Stimulated activated CD8-positive, alpha-beta memory T cell treated with anti-CD3 and anti-CD28 coated beads, Interleukin-7, amount 100 ng/mL, for 4 hours (primary cell): ENCODE results near the gene KIF18B.
"Not testable (repeated sequence)": the region's sequence is repeated elsewhere in the genome, so short reads cannot be mapped to it uniquely, and the experiment has no call there.

Experiments
- DNase-seq, 2 donors: peaks; one replicate each; pipeline ENCODE4 v3.0.0-alpha.2; 2020; ENCODE audit warnings: low read depth in 2 of 2

Gene KIF18B

DNA sequence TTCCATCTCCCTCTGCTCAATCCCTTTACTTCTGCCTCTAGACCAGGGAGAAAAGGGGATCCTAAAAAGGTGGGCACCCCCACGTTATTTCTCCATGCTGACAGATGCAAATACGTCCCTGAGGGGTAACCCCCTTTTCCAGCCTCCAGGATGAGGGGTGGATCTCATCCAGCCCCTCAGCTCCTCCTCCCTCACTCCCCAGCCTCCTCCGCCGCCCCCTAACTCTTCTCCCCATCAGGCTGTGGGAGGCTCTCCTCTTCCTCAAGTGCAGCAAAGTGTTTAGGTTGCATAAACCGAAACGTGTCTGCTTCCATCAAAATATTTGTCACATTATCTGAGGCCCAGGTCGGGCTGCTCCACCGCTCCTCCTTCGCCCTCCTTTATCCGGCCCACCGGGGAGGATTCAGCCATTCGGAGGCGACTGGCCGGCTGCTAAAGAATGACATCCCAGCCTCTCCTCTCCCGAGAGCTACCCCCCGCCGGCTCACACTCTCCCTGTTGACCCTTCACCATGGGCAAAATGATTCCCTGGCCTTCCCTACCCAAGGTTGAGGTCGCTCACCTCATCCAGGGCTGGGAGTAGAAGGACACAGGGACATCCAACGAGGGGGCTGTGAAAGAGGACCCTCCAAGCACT is 21.7 kb upstream of the KIF18B start:
- DNase-seq, result no peak

DNA sequence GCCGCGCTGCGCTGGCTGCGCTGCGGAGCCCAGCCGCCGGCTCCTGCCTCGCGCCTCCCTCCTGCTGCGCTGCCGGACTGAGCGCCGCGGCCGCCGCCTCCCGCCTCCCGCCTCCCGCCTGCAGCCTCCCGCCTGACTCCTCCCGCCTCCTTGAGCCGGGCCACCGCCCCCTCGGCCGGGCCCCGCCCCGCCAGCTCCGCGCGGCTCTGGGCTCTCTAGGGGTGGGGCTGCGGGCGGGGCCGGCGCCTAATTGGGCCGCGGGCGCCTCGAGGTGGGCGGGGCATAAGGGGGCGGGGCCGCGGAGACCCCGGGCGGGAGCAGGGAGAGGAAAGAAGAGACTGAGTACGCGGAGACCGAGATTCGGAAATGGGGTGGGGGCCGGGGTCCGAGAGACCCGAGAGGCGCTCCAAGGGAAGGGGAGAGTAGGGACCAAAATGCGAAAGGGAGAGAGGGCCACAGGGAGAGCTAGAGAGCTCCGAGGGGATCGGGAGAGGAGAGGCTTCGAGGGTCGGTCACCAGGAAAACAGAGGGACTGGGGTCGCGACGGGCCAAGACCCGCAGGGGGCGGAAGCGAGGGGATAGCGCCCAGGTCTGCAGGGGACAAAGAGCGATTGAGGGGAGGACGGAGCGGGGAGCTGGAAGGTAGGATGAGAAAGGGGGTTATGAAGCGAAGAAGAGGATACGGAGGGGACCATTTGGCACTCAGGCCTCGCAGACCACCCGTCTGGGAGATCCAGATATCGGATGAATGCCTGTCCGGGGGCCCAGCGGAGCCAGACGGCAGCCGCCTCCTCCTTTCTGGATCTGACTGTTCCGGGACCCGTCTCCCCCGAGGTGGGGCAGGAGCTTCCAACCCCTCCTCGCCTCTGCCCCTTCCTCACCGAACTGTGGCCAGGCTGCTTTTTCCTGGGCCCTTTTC is 20.9 kb upstream of the KIF18B start, which contains the start of gene C1QL1:
C1QL1 (minus strand) TSS at position 79 of the 919 bp plus-strand sequence. CDS start 255 bp downstream, outside the sequence.
- DNase-seq, result peak; percentile 64 to 83

DNA sequence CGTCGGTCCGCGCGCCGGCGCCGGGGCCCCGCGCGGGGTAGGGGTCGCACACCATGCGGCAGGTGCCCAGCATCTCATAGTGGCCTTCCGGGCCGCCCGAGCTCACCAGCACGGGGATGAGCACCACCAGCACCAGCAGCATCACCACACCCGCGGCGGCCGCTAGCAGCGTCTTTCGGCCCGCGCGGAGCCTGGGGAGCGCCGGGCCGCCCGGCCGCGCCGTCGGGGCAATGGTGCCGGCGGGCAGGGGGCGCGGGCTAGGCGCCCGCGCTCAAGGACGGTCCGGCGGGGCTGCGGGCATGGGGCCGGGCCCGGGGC is 20.3 kb upstream of the KIF18B start:
- no peak for DNase-seq

DNA sequence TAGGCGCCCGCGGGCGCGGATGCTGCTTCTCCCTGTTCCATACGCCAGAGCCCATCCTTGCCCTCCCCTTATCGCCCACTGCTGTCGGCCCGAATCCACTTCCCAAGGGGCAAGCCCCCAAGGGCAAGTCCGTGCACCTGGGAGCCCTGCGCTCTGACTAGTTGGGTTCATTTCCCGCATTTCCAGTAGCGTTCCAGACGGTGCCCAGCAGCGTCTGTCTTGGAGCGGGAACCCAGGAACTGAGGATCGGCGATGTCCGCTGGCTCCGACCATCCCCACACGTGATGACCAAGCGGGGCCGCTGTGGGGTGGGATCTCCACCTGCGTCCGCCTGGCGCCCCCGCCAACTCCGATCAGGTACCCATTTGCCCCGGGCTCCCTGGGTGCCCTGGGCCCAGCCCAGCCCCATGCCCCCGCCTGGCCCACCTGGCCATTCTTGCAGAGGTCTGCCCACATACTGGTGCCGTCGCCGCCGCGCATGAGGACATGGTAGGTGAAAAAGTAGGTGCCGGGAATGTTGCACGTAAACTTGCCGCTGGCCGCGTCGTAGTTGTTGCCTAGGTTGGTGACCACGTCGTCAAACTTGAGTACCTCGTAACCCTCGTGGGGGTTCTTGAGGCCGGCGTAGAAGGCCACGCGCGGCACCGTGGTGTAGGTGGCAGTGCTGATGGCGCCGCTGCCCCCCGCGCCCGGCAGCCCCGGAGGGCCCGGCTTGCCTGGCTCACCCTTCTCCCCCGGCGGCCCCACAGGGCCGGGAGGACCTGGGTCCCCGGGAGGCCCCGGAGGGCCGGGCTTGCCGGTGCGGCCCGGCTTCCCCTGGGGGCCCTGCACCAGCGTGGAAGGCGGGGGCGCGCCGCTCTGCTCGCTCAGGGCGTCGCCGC is 19.7 kb upstream of the KIF18B start:
- DNase-seq, result no peak

DNA sequence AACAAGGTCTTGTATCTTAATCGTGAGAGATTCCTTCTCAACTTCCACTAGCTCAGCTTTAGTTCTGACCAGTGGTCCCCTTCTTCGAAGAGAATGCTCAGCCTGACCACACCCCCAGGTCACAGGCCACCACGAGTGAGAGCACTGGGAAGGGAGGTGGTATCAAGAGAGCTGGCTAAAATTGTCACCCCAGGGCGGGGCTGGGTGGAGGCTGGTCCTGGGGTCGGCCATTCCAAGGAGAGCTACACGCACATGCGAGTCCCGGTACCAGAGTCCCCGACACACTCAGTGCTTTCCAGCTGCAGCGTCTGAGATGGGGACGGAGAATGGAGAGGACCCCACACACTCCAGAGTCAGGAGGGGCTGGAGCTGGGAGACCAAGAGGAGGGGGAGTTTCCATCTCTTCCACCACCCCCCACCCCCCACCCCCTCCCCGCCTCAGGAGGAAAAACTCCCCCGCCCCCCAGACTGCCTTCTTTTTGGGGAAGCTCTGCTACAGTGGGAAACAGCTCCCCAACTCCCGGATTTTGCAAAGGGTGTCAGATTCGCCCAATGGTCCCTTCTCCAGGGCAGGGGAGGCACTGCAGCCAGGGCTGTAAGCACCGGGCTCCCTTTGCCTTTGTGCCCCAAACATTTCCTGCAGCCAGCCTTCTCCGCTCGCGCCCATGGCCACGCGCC is 18.9 kb upstream of the KIF18B start:
- no peak for DNase-seq

DNA sequence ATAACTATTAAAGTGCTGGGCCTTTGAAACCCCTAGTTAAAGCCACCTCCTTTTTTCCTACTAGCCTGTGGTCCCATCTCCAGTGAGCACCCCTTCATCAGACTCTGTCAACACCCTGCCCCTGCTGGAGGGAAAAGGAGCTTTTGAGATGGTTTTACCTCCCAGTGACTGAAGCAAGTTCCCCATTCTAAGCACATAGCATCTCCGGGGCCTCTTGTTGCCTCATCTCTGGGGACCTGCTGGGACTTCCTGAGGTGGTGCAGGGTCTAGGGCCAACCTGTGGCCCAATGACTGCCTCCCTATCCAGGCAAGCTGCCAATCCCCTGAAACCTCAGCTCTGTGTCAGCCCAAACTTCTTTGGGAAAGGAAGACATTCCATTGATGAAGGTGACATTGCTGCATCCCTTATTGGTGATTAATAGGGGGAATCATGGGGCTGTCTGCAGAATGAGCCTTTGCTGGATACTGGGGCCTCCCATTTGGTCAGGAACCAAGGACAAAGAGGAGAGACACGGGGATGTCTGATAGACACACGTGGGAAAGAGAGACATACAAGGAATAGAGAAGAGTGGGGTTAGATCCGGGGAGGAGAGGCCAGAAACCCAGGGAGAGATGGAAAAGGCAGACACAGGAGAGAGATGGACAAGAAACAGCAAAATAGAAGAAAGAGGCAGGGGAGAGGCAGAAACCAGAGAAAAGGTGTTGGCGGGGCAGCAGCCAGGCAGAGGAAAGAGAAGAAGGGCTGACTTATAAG is 18.1 kb upstream of the KIF18B start:
- no peak for DNase-seq

DNA sequence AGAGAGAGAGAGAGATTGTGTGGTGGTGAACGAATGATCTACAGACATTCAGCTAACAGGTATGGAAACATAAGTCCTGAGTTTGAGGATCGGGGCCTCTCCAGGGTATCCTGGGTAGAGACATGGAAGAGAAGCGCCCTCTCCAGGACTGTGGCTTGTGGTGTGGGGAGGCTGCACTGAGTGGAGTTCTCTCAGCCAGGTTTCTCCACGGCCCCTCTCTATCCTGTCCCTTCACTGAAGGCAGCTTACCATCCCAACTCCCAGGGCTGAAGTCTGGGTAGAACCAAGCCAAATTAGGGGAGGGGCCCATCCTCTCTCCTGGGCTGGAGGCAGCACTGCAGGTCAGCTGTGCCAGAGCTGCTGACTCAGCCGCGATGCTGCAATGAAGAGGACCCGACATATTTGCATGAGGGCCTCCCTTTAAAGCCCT is 14.4 kb upstream of the KIF18B start:
- no peak for DNase-seq

DNA sequence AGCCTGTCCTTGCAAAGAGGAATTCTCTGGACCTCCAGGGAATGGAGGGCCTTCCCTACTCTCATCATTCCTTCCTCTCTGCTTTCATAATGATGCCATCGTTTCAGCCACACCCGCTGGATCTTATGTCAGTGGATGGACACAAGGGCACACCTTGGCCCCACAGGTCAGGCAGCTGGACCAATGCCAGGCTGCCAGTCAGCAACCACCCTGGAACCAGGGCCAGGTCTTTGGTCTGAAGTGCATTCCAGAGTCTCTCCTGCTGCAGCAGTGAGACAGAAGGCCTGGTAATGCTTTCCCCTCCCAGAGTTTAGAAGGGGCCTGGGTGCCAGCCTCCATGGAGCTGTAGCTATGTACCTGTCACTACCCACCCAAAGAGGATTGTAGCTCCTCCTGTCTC is 13.1 kb upstream of the KIF18B start:
- DNase-seq, result no peak

DNA sequence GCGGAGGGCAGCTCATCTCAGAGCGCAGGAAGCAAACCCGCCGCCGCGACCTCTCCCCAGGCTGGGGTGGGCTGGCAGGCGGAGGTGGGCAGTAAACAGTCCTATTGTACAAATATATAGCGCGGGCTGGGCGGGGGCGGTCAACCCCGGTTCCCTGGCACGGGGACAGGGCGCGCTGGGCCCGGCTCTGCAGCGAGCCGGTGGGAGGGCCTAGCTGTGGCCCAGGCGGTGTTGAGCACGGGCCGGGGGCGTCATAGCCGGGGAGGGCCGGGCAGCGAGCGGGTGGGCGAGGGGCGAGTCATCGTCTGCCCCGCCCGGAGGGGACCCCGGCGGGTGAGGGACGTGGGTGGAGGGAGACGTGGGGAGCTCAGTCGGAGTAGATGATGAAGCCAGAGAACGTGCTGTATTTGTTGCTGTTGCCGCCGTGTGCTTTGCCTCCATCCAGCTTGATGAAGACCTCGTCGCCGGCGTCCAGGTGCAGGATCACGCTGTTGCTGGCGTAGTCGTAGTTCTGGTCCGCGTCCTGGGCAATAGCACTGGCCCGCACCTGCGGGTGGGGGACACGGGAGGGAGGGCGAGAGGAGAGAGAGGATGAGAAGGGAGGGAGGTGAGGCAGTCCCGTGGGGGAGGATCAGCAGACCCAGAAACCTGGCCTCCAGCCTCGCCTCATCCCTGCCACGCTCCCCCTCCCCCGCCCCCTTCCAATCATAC is 12.4 kb upstream of the KIF18B start:
- DNase-seq, result peak; percentile 19 to 59

DNA sequence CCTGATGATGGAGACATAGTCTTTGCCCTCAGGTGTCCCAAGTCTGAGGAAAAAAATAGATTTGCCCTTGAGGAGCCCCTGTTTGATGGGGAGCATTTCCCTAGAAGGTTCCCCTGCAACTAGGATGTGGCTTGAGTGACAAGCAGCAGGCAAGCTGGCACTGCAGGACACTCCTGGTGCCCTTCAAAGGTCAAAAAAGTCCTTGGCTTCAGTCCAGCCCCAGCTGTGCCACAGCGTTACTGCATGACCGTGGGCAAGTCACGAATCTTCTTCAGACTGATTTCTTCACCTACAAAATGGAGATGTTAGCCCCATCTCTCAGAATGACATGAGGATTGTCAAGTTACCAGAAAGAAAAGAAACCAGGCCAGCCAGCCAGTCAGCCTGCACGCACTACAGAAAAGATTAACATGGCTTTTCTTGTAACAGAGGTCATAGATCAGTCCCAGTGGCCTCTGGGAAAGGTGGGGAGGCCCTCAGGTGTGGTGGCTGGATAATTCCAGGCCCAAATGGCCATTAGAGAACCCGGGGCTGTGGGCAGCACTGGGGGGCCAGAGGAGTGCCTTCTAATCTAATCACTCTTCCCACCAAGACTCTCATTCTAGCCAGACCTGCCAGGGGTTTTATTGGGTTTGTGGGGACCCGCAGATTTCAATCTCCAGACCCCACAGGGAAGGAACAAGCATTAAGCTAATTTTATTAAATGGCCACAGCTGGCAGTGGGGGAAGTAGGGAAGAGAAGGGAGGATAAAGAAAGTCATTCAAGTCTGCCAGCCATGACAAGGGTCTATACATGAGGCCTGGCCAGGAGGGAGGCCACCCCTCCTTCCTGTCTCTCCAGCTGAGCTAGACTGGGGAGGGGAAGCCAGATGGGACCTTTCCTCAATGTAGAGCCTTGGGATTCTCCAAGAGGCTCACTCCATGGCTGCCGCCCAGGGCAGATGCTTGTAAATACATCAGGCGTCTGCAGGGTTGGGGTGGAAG is 9.7 kb upstream of the KIF18B start:
- no peak for DNase-seq

DNA sequence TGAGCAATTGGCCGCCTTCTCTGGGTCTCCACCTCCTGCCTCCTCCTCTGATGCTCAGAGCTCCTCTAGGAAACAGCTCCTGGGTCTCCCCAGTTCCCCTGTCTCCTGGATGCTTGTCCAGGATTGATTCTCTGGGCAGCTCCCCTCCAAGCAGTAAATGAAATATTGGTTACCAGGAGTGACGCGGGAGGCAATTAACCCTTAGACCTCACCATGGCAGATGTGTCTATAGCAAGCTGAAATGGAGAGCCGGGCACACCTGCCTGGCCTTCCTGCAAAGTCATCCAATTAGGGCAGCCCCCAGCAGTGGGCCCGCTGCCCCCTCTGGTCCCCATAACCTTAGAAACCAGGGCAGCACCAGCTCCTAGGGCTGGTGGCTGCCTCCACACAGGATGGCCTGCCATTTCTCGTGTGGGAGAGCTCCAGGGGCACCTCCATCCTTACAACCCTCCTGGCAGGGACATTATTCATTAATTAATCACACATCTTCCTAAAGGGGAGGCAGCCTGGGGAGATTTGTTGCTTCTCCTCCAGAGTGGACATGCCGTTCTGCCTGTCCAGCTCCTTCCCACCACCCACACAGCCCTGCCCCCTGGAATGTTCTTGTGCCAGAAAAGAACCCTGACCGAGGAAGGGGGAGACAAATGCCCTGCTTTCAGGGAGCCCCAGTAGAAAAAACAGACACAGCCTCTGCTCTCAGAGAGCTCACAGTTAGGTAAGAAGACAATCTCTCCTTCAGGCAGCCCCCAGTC is 8.3 kb upstream of the KIF18B start:
- no peak for DNase-seq

DNA sequence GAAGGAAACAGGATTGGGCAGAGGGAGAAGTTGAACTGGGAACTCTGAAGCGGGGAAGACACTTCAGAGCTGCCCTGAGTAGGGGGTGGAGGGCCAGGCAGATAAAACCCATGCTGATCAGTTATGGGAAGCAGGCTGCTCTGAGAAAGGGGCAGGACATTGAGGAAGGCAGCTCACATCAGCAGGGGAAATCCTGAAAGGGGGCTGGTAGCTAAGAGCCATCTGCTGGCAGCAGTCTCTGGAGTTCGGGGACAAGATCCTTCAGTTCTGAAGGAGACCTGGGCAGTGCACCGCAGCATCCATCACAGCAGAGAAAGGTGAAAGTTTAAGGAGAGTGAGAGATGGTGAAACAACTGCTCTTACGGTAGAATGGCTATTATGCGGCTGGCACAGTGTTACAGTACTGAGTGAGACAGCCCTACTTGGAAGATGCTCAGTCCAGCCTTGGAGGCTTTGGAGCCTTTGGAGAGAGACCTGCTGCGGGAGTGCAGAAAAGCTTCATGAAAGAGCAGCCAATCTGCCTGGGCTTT is 5.4 kb upstream of the KIF18B start:
- no peak for DNase-seq

DNA sequence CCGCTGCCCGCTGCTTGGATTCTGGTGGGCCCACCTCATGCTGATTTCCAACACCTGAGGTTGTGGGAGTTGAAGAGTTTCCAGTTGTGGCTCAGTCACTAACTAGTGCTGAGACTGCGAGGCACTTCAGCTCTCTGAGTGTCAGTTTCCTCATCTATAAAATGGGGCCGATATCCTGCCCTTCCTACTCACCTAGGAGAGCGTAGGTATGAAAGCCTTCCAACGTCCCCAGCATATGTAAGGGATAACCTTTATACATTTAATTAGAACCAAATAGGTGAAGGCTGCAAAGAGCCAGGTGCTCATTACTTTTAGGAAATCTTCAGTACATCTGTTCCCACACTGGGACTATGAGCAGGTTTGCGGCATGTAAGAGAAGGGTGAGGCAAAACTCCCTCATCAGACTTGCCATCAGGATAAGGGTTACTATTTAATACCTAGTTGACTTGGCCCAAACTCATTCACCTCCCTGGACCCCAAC is 782 bp upstream of the KIF18B start:
- no peak for DNase-seq

DNA sequence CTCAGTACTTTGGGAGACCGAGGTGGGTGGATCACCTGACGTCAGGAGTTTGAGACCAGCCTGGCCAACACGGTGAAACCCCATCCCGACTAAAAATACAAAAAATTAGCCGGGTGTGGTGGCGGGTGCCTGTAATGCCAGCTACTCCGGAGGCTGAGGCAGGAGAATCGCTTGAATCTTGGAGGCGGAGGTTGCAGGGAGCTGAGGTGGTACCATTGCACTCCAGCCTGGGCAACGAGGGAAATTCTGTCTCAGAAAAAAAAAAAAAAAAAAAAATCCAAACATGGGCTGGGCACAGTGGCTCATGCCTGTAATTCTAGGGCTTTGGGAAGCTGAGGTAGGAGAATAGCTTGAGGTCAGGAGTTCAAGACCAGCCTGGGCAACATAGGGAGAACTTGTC is 1.9 kb downstream of the KIF18B start:
- not testable (repeated sequence) for DNase-seq

DNA sequence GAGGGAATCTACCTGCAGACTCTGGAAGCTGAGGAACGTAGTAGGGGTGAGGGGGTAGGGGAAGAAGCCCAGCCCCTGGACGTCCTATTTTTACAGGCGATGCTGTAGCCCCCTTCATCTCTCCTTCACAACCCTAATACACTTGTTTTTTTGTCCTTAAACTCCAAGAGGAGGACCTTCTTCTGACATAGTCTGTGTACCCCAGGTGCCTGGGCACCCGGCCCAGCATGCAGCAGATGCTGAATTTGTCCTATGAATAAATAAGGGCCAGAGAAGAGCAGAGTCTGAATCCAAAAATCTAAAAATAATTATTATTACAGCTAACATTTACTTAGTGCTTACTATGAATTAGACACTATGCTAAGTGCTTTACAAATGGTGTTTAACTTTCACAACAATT is 5.1 kb downstream of the KIF18B start:
- DNase-seq, result no peak

DNA sequence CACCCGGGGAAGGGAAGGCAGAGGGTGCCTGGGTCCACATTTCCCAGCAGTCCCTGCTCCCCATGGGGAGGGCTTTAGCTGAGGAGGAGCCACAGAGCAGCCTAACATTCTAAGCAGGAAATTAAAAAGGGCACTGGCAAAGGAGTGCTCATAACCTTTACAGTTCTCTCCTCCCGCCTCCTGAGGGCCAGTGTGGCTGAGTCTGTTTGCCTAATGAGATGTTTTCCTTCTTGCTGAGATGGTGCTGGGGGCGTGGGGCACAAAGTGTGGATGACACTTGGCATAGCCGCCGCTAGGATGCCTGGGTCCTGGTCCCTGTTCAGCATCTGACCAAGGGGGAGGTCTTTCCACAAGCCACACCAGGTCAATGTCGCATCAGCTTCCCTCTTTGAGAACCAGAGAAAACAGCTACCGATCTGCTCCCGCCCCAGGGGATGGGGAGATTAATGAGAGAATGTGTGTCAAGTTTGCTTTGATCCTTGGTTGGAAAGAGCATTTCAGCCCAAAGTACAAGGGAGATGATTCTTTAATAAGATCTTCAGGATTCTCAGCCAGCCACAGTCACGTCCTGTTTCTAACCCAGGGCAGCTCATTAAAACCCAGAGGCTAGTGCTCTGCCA is 5.8 kb downstream of the KIF18B start:
- no peak for DNase-seq

DNA sequence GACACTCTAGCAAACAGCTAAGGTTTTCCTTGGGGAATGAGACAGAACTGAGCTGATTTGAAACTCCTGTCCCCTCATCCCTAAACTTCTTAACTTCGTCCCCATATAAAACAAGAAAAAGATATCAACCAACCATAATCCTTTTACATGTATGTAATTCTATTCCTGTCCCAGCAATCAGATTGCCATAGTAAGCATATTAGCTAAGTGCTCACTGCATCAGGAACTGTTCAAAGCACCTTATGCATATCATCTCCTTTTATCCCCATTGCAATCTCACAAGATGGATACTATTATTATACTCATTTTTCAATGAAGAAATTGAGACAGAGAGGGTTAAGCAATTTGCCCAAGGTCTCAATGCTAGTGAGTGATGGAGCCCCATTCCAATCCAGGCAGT is 6.8 kb downstream of the KIF18B start:
- no peak for DNase-seq
